Osteocyte (in vitro differentiated cells): ENCODE data around the gene MAMDC2. TPM values are rescaled to one million over a fixed set of nuclear protein-coding genes. Genes with fewer than 3 reads are reported as not detected.

Source experiments
- DNase-seq: peaks from one replicate; pipeline ENCODE4 v3.0.0; 2021; ENCODE audit warnings: mixed read lengths; ENCODE audit not compliant: unreplicated experiment; ENCODE audit errors: extremely low spot score
- H3K27ac Mint-ChIP-seq: one replicate; pipeline ENCODE4 v1.8.0; 2021; ENCODE audit warnings: mild to moderate bottlenecking, mixed read lengths; ENCODE audit not compliant: unreplicated experiment
- H3K27me3 Mint-ChIP-seq: one replicate; pipeline ENCODE4 v1.8.0; 2021; ENCODE audit warnings: mixed read lengths; ENCODE audit not compliant: unreplicated experiment
- H3K36me3 Mint-ChIP-seq: one replicate; pipeline ENCODE4 v1.8.0; 2021; ENCODE audit warnings: mixed read lengths; ENCODE audit not compliant: unreplicated experiment
- H3K4me1 Mint-ChIP-seq: one replicate; pipeline ENCODE4 v1.8.0; 2021; ENCODE audit warnings: mixed read lengths; ENCODE audit not compliant: unreplicated experiment
- H3K4me3 Mint-ChIP-seq: one replicate; pipeline ENCODE4 v1.8.0; 2021; ENCODE audit warnings: mild to moderate bottlenecking, moderate library complexity, mixed read lengths; ENCODE audit not compliant: unreplicated experiment
- H3K9me3 Mint-ChIP-seq: one replicate; pipeline ENCODE4 v1.8.0; 2021; ENCODE audit warnings: mixed read lengths; ENCODE audit not compliant: unreplicated experiment
- CTCF ChIP-seq: fragments of 200-600 bp; sonication (generic); IDR thresholded peaks from 2 replicates; pipeline ENCODE4 v1.5.0; 2021; ENCODE audit warnings: antibody characterized with exemption, mild to moderate bottlenecking, moderate library complexity
- total RNA-seq: library from RNA; stranded (reverse); gene quantifications from 2 replicates; pipeline ENCODE4 v1.2.1, GENCODE V29; 2021

The MAMDC2 gene
- total RNA-seq, 1 donor from 2014 or later, result 11.3 TPM

GRCh38 chr9:70112981-70113380 is 69.3 kb downstream of the MAMDC2 start:
- no peak for DNase-seq
- no peak overlapping the region for H3K4me3 Mint-ChIP-seq
- no peaks in the 10 kb centered on the region for H3K27me3 Mint-ChIP-seq
- peaks cover 22% of the 10 kb centered on the region for H3K36me3 Mint-ChIP-seq
- H3K9me3 Mint-ChIP-seq, result no peaks in the 10 kb centered on the region
- TF ChIP-seq CTCF, result no peak
- H3K27ac Mint-ChIP-seq, result no peak overlapping the region
- H3K4me1 Mint-ChIP-seq, result peaks cover 19% of the 10 kb centered on the region

- Mint-ChIP-seq H3K36me3 (peaks cover 18% of the 10 kb centered on the region), H3K9me3 (no peaks in the 10 kb centered on the region), H3K4me3 (no peak overlapping the region), H3K27ac (no peak overlapping the region), H3K4me1 (peaks cover 25% of the 10 kb centered on the region), H3K27me3 (no peaks in the 10 kb centered on the region)
- TF ChIP-seq CTCF, result peak; percentile 83
- no peak for DNase-seq
Measured at GRCh38 chr9:70113403-70114022, 69.9 kb downstream of the MAMDC2 start.

- H3K4me1 Mint-ChIP-seq, result peaks cover 33% of the 10 kb centered on the region
- H3K9me3 Mint-ChIP-seq, result no peaks in the 10 kb centered on the region
- H3K27ac Mint-ChIP-seq, result no peak overlapping the region
- H3K36me3 Mint-ChIP-seq, result peaks cover 13% of the 10 kb centered on the region
- no peak for DNase-seq
- H3K4me3 Mint-ChIP-seq, result no peak overlapping the region
- no peak for TF ChIP-seq CTCF
- H3K27me3 Mint-ChIP-seq, result no peaks in the 10 kb centered on the region
Measured at GRCh38 chr9:70114898-70115297, 71.2 kb downstream of the MAMDC2 start.

GRCh38 chr9:70117835-70118319 is 74.2 kb downstream of the MAMDC2 start:
- DNase-seq, result no peak
- H3K4me3 Mint-ChIP-seq, result no peak overlapping the region
- TF ChIP-seq CTCF, result no peak
- H3K4me1 Mint-ChIP-seq, result peaks cover 38% of the 10 kb centered on the region
- H3K27ac Mint-ChIP-seq, result no peak overlapping the region
- no peaks in the 10 kb centered on the region for H3K27me3 Mint-ChIP-seq
- H3K36me3 Mint-ChIP-seq, result peaks cover 14% of the 10 kb centered on the region
- no peaks in the 10 kb centered on the region for H3K9me3 Mint-ChIP-seq

- H3K27me3 Mint-ChIP-seq, result no peaks in the 10 kb centered on the region
- TF ChIP-seq CTCF, result no peak
- no peak overlapping the region for H3K4me3 Mint-ChIP-seq
- no peak for DNase-seq
- H3K4me1 Mint-ChIP-seq, result peaks cover 35% of the 10 kb centered on the region
- no peaks in the 10 kb centered on the region for H3K9me3 Mint-ChIP-seq
- H3K36me3 Mint-ChIP-seq, result peaks cover 10% of the 10 kb centered on the region
- peak overlapping the region; percentile 91 for H3K27ac Mint-ChIP-seq
Measured at GRCh38 chr9:70119786-70120185, 76.1 kb downstream of the MAMDC2 start.
